ENCODE data around the gene LRRC45.
A peak's percentile ranks its signal among the peaks of the same experiment; 100 is the strongest.

GRCh38 chr17:82019690-82020571 is 3.2 kb upstream of the LRRC45 start:
- no peak for TF ChIP-seq POLR2A (IDR thresholded peaks at IDR 0.05)
- TF ChIP-seq CTCF (IDR thresholded peaks at IDR 0.05) = peak; percentile 29 to 62 (median 46)

All from adrenal gland (tissue), 5 donors.